Measurements from ENCODE around the gene SARS1. TPM values are rescaled to one million over a fixed set of nuclear protein-coding genes. Genes with fewer than 3 reads are reported as not detected.

SARS1 gene
- total and polyA plus RNA-seq, 2 donors (not counting 1 experiment from before 2014, with no cell fraction given): 59.1 to 115 TPM

DNA sequence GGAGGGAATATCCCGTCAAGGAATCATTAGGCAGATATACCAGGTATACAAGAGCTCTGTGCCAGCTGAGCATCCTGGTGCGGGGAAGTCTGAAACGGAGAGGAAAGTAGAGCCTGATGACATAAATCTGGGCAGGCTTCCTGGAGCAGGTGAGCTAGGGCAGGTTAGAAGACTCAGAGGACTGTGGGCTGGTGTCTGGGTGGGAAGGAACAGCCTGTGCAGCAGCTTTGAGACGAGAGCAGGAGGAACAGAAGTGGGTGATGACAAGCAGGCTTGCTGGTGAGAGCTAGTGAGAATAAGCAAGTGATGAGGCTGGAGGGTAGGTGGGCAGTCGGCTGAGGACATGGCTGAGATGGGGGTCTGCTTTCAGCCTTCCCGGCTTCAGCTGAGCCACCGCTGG is 42.4 kb downstream of the SARS1 start:
- intact Hi-C loops (cut with micrococcal nuclease): no loop called here
- Mint-ChIP-seq H3K27me3 (peaks cover 4% of the 10 kb centered on the region), H3K9me3 (ENCODE audit: insufficient read depth) (no peaks in the 10 kb centered on the region), H3K4me3 (no peak overlapping the region), H3K4me1 (peaks cover 7% of the 10 kb centered on the region), H3K27ac (no peak overlapping the region)
- TF ChIP-seq EZH2 (IDR thresholded peaks at IDR 0.05; ENCODE audit: borderline replicate concordance, insufficient read depth, low read depth, low read length, poor library complexity, severe bottlenecking) (no peak), CTCF (IDR thresholded peaks at IDR 0.05) (no peak)
- ATAC-seq (ENCODE audit: low read depth) (no peak), DNase-seq (no peak)
- WGBS (ENCODE audit: insufficient coverage): 74% methylated on average over 5 of the region's 7 CpGs
- Histone ChIP-seq H3K79me2 (ENCODE audit: control insufficient read depth, insufficient read depth, low read length) (no peaks in the 10 kb centered on the region), H4K20me1 (ENCODE audit: control insufficient read depth, insufficient read depth, low read length, poor library complexity, severe bottlenecking) (no peaks in the 10 kb centered on the region), H3K4me1 (ENCODE audit: control insufficient read depth in 2 of 2, insufficient read depth in 2 of 2, low read length in 2 of 2) (peaks cover 0 to 11% of the 10 kb centered on the region in 2 donors), H3K4me2 (replicated peaks; ENCODE audit: low read depth, low read length, poor library complexity, severe bottlenecking) (no peak overlapping the region), H3K36me3 (replicated peaks in 1 of 2; ENCODE audit: control extremely low read depth in 1 of 2, control insufficient read depth in 1 of 2, extremely low read depth in 1 of 2, insufficient read depth in 2 of 2, low read length in 1 of 2) (no peaks in the 10 kb centered on the region), H2AFZ (ENCODE audit: insufficient read depth, low read depth, low read length, poor library complexity, severe bottlenecking) (no peak overlapping the region), H3K9me3 (ENCODE audit: control extremely low read depth in 1 of 3, control insufficient read depth in 2 of 3, insufficient read depth in 1 of 3, low read length in 2 of 3) (peaks cover 0 to 10% (median 0%) of the 10 kb centered on the region in 3 donors), H3K27ac (ENCODE audit: low read length in 2 of 2) (no peak overlapping the region), H3K9ac (ENCODE audit: low read length) (no peak overlapping the region), H3K27me3 (replicated peaks in 1 of 4; ENCODE audit: control extremely low read depth in 1 of 4, control insufficient read depth in 3 of 4, insufficient read depth in 4 of 4, low read length in 3 of 4) (peaks cover 0 to 1% (median 0%) of the 10 kb centered on the region in 4 experiments), H3K4me3 (ENCODE audit: control extremely low read depth in 1 of 5, extremely low read depth in 1 of 5, insufficient read depth in 1 of 5, low read depth in 2 of 5, low read length in 4 of 5) (no peak overlapping the region)
- ChIA-PET CTCF (no interaction called here), POLR2A (no interaction called here)

- peaks cover 7% of the 10 kb centered on the region for H3K4me1 Mint-ChIP-seq
- Histone ChIP-seq H3K9ac (ENCODE audit: low read length) (no peak overlapping the region), H3K9me3 (ENCODE audit: control extremely low read depth in 1 of 3, control insufficient read depth in 2 of 3, insufficient read depth in 1 of 3, low read length in 2 of 3) (peaks cover 0 to 5% (median 0%) of the 10 kb centered on the region in 3 donors), H3K79me2 (ENCODE audit: control insufficient read depth, insufficient read depth, low read length) (no peaks in the 10 kb centered on the region), H2AFZ (ENCODE audit: insufficient read depth, low read depth, low read length, poor library complexity, severe bottlenecking) (no peak overlapping the region), H3K4me1 (ENCODE audit: control insufficient read depth in 2 of 2, insufficient read depth in 2 of 2, low read length in 2 of 2) (peaks cover 0 to 11% of the 10 kb centered on the region in 2 donors), H3K4me2 (replicated peaks; ENCODE audit: low read depth, low read length, poor library complexity, severe bottlenecking) (no peak overlapping the region), H3K4me3 (ENCODE audit: control extremely low read depth in 1 of 5, extremely low read depth in 1 of 5, insufficient read depth in 1 of 5, low read depth in 2 of 5, low read length in 4 of 5) (no peak overlapping the region), H3K27me3 (replicated peaks in 1 of 4; ENCODE audit: control extremely low read depth in 1 of 4, control insufficient read depth in 3 of 4, insufficient read depth in 4 of 4, low read length in 3 of 4) (no peaks in the 10 kb centered on the region), H3K27ac (ENCODE audit: low read length in 2 of 2) (no peak overlapping the region), H4K20me1 (ENCODE audit: control insufficient read depth, insufficient read depth, low read length, poor library complexity, severe bottlenecking) (no peaks in the 10 kb centered on the region), H3K36me3 (replicated peaks in 1 of 2; ENCODE audit: control extremely low read depth in 1 of 2, control insufficient read depth in 1 of 2, extremely low read depth in 1 of 2, insufficient read depth in 2 of 2, low read length in 1 of 2) (no peaks in the 10 kb centered on the region)
- intact Hi-C loops (cut with micrococcal nuclease): no loop called here
- TF ChIP-seq EZH2 (IDR thresholded peaks at IDR 0.05; ENCODE audit: borderline replicate concordance, insufficient read depth, low read depth, low read length, poor library complexity, severe bottlenecking): no peak
- no peak for TF ChIP-seq CTCF (IDR thresholded peaks at IDR 0.05)
- CTCF ChIA-PET: interaction anchor here (0.9 kb wide), 1 partner anchor 142 kb away, joined by 5 read pairs; no protein-coding TSS in a partner anchor
- DNase-seq (no peak), ATAC-seq (ENCODE audit: low read depth) (no peak)
- no peak overlapping the region for H3K4me3 Mint-ChIP-seq
- no CpG with 5 or more reads among the region's 5 CpGs for WGBS (ENCODE audit: insufficient coverage)
- H3K27ac Mint-ChIP-seq: no peak overlapping the region
- POLR2A ChIA-PET: no interaction called here
- H3K9me3 Mint-ChIP-seq (ENCODE audit: insufficient read depth): no peaks in the 10 kb centered on the region
- H3K27me3 Mint-ChIP-seq: peaks cover 4% of the 10 kb centered on the region
These were observed 43.4 kb downstream of the SARS1 start for GRCh38 chr1:109256971-109257681.

Data from B cell (primary cell).